Duodenal mucosa (tissue), 2 donors: ENCODE data around the gene C2orf68.
"Not testable (repeated sequence)": the region's sequence is repeated elsewhere in the genome, so short reads cannot be mapped to it uniquely, and the experiment has no call there.

Experiments
- H3K27ac ChIP-seq: one replicate; pipeline ENCODE4 v1.7.0; 2013; ENCODE audit warnings: low read depth, low read length
- H3K27me3 ChIP-seq, 2 donors: one replicate each; pipeline ENCODE4 v1.7.0; 2013; ENCODE audit warnings: low read length in 2 of 2, control low read depth in 1 of 2; ENCODE audit not compliant: insufficient read depth in 2 of 2, control insufficient read depth in 1 of 2
- H3K36me3 ChIP-seq, 2 donors: one replicate each; pipeline ENCODE4 v1.7.0; 2013; ENCODE audit warnings: low read length in 2 of 2, control low read depth in 1 of 2; ENCODE audit not compliant: insufficient read depth in 2 of 2, control insufficient read depth in 1 of 2
- H3K4me1 ChIP-seq, 2 donors: one replicate each; pipeline ENCODE4 v1.7.0; 2013; ENCODE audit warnings: low read length in 2 of 2, control low read depth in 1 of 2; ENCODE audit not compliant: insufficient read depth in 2 of 2, control insufficient read depth in 1 of 2
- H3K4me3 ChIP-seq, 2 donors: one replicate each; pipeline ENCODE4 v1.7.0; 2013; ENCODE audit warnings: low read length in 2 of 2, low read depth in 1 of 2
- H3K9ac ChIP-seq, 2 donors: one replicate each; pipeline ENCODE4 v1.7.0; 2013; ENCODE audit warnings: low read length in 2 of 2, low read depth in 1 of 2
- H3K9me3 ChIP-seq, 2 donors: one replicate each; pipeline ENCODE4 v1.7.0; 2013; ENCODE audit warnings: low read length in 2 of 2, control low read depth in 1 of 2; ENCODE audit not compliant: control insufficient read depth in 1 of 2

The C2orf68 gene

DNA sequence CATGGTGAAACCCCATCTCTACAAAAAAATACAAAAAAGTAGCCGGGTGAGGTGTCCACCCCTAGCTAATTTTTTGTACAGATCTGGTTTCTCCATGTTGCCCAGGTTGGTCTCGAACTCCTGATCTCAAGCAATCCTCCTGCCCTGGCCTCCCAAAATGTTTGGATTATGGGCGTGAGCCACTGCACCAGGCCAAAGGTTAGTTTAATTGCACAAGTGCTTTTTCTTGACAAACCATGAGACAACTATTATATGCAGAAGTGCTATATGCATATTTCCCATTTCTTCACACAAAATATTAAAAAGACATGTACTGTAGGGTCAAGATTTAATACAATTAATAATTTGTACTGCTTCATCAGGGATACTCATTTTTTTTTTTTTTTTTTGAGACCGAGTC, 45.6 kb downstream of the C2orf68 start:
- Histone ChIP-seq H3K4me1 (no peaks in the 10 kb centered on the region), H3K27ac (no peak overlapping the region), H3K9ac (no peak overlapping the region), H3K36me3 (no peaks in the 10 kb centered on the region), H3K27me3 (no peaks in the 10 kb centered on the region), H3K9me3 (no peaks in the 10 kb centered on the region), H3K4me3 (no peak overlapping the region)

DNA sequence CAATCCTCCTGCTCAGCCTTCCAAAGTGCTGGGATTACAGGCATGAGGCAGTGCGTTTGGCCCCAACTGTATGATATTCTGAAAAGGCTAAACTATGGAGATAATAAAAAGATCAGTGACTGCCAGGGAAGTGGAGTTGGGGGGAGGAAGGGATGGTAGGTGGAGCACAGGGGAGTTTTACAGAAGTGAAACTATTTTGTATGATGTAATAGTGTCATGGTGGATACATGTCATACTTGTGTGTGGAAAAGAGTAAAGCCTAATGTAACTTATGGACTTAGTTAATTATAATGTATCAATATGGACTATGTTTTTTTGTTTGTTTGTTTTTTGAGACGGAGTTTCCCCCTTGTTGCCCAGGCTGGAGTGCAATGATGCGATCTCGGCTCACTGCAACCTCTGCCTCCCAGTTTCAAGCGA, 47.7 kb downstream of the C2orf68 start:
- H3K9ac ChIP-seq, result no peak overlapping the region
- H3K4me1 ChIP-seq, result peaks cover 10 to 12% of the 10 kb centered on the region in 2 donors
- no peak overlapping the region for H3K4me3 ChIP-seq
- H3K27ac ChIP-seq, result no peak overlapping the region
- H3K36me3 ChIP-seq, result no peaks in the 10 kb centered on the region
- H3K9me3 ChIP-seq, result no peaks in the 10 kb centered on the region
- H3K27me3 ChIP-seq, result no peaks in the 10 kb centered on the region

- Histone ChIP-seq H3K9me3 (no peaks in the 10 kb centered on the region), H3K9ac (peak within 1 kb of the TSS; percentile 83 to 96), H3K27me3 (no peaks in the 10 kb centered on the region), H3K27ac (peak within 1 kb of the TSS; percentile 76), H3K36me3 (peaks cover 2 to 17% of the 10 kb centered on the region in 2 donors), H3K4me1 (peaks cover 10 to 12% of the 10 kb centered on the region in 2 donors), H3K4me3 (peak within 1 kb of the TSS; percentile 78 to 98)
Observed at GRCh38 chr2:85561280-85562212, 50.3 kb downstream of the C2orf68 start, which contains the start of gene GGCX. TSS of gene GGCX (minus strand) at chr2:85561493. CDS start at chr2:85561428, 65 bp downstream.

- Histone ChIP-seq H3K4me3 (peak overlapping the region; percentile 78 to 98), H3K27me3 (no peaks in the 10 kb centered on the region), H3K9ac (peak overlapping the region; percentile 72 to 83), H3K9me3 (no peaks in the 10 kb centered on the region), H3K4me1 (peaks cover 10 to 12% of the 10 kb centered on the region in 2 donors), H3K27ac (no peak overlapping the region), H3K36me3 (peaks cover 2 to 21% of the 10 kb centered on the region in 2 donors)
Observed at GRCh38 chr2:85560812-85561279, 51.0 kb downstream of the C2orf68 start.

DNA sequence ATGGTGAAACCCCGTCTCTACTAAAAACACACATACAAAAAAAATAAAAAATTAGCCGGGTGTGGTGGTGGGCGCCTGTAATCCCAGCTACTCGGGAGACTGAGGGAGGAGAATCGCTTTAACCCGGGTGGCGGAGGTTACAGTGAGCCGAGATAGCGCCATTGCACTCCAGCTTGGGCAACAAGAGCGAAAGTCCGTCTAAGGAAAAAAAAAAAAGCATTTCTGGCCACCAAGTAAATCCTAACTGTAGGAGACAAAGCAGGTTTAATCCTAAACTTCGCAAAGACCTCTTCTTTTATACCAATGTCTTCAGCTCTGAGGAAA, 51.5 kb downstream of the C2orf68 start:
- H3K27ac ChIP-seq, H3K9me3 ChIP-seq, H3K27me3 ChIP-seq: not testable (repeated sequence)
- Histone ChIP-seq H3K9ac (peak overlapping the region; percentile 72 to 83), H3K4me1 (peaks cover 10 to 12% of the 10 kb centered on the region in 2 donors), H3K4me3 (peak overlapping the region; percentile 78 to 98), H3K36me3 (peaks cover 3 to 24% of the 10 kb centered on the region in 2 donors)

DNA sequence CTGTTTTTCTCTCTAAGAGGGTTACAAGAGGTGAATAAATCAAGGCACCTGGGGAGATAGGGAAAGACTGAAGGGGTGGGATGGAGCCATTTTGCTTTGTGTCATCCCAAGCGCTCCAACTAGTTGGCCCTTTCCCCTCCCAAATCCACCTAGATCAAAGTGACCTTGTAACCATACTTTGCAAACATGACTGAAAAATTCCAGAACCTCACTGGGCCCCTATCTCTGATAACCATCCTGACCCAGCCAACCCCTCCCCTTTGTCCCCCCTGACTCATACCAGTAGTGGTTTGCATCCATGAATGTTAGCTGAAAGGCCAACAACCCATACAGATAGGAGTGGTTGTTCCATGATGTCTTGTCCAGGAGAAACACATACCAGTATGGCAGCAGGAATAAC, 53.7 kb downstream of the C2orf68 start:
- H3K9me3 ChIP-seq, result no peaks in the 10 kb centered on the region
- peaks cover 17 to 41% of the 10 kb centered on the region in 2 donors for H3K36me3 ChIP-seq
- H3K9ac ChIP-seq, result no peak overlapping the region
- no peaks in the 10 kb centered on the region for H3K27me3 ChIP-seq
- H3K4me1 ChIP-seq, result peaks cover 10 to 12% of the 10 kb centered on the region in 2 donors
- no peak overlapping the region for H3K4me3 ChIP-seq
- no peak overlapping the region for H3K27ac ChIP-seq

- H3K36me3 ChIP-seq, result peaks cover 27 to 51% of the 10 kb centered on the region in 2 donors
- H3K4me1 ChIP-seq, result peaks cover 10 to 12% of the 10 kb centered on the region in 2 donors
- H3K4me3 ChIP-seq, result no peak overlapping the region
- no peaks in the 10 kb centered on the region for H3K9me3 ChIP-seq
- H3K27me3 ChIP-seq, result no peaks in the 10 kb centered on the region
- H3K9ac ChIP-seq, result no peak overlapping the region
- H3K27ac ChIP-seq, result no peak overlapping the region
Observed at GRCh38 chr2:85557130-85557529, 54.7 kb downstream of the C2orf68 start.
